GM18951 (cell line): ENCODE results near the gene AKAP6.

ENCODE experiments used
- POLR2A ChIP-seq: IDR thresholded peaks from 4 replicates; pipeline ENCODE4 v1.6.1; 2011; ENCODE audit warnings: mild to moderate bottlenecking; ENCODE audit not compliant: insufficient read length, insufficient read depth; ENCODE audit errors: extremely low read depth
- in situ Hi-C: fragments of 300-500 bp; cut with MboI; formaldehyde crosslinking; loops from one replicate; pipeline ENCODE4 v1.12.0; 2022; ENCODE audit warnings: low sequenced_read_pairs, mixed read lengths, inconsistent platforms; ENCODE audit not compliant: unreplicated experiment

The AKAP6 gene

DNA sequence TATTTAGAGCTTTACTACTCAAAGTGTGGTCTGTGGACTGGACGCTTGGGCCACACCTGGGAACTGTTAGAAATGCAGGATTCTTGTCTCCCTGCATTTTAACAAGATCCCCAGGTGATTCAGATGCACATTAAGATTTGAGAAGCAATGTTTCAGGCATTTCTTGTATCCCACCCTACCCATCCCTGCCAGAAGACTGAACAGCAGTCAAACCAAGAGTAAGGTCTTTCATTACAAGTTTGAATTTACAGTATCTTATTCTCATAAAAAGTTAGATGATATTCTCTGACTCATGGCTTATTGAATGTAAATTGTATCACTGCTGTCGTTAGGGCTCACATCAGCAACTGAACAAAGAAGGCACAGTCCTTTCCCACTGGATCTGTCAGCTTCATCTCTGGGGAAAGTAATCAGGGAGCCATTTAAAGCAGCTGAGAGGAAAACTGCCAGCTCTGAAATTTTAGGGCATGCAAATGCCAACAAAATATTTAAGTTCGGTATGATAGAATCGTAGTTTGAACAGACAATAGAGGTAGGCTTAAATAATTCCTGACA, 141.1 kb downstream of the AKAP6 start:
- TF ChIP-seq POLR2A, result no peak
- in situ Hi-C loops, result no loop called here

DNA sequence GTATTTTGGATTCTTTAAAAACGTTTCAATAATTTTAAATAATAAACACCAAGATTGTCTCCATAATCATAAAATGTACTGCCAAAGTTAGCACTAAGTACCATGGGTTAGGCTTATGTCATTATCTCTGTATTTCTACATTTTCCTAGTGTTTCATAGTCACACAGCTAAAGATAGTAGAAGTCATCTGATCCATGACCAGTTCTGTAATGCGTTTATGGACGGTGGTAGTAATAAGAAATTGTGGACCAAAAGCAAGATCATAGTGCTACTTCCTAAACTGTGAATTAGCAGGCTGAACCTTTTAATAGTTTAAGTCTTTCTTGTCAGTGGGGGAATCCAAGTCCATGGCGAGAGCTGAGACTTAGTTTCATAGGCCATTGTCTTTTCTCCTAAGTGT, 142.1 kb downstream of the AKAP6 start:
- in situ Hi-C loops, result no loop called here

DNA sequence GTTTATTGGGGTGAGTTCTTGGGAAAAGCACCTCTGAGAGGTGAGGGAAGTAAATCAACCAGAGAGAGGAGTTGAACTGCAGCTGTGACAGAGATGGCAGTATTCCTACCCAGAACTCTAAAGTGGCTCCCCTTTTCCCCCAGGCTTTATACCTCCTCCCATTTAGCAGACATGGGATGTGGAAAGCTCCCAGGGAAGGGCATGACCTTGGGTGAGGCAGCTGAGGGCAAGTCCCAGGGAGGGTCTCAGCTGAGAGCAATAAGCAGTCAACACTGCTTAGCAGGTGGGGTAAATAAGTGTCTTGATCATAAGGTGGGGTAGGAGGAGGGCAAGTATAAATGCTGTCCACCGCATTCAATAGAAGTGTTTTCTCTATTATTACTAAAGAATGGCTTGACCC, 143.0 kb downstream of the AKAP6 start:
- in situ Hi-C loops, result no loop called here
- no peak for TF ChIP-seq POLR2A

More for the DNA sequence above, 142.1 kb downstream of the AKAP6 start:
- no peak for TF ChIP-seq POLR2A

DNA sequence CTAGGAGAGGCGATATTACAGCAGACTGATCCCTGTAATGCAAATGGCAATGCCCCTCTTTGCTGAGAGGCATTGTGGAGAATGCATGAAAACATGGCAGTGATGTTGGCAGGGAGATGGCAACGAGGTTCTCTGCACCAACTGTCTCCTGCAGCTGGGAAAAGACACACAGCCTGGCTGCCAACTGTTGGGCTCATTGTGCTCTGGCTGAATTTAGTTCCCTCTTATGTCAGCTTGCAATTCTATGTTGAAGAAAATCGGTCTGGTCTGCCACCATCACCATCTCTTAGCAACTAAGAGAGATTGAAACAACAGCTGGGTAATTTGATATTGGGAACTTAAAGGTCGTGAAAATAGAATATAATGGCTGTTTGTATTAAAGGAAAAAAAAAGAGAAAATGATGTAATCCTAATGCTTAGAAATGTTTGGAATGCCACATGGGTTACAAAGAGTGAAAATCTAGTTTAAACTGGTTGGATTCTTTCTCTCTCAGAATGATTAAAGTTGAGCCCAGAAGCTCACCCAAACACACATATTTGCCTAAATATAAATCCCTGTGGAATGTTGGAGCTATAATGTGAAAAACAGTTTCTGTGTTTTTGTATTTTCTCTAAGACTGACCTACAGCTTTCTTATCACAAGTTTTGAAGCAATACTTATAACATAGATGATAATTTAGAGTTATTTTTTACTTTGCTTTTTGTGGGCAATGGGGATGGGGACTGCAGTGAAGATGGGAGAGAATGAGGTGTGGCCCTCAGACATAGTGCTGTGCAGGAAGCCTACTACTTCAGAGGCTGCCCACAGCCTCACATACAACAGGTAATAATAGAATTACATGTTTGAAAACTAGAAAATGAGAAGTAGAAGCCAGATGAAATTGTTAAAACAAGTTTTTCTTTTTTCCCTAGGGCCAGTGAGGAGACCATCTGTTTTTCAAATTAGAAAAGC, 143.7 kb downstream of the AKAP6 start:
- in situ Hi-C loops, result no loop called here
- TF ChIP-seq POLR2A, result no peak

DNA sequence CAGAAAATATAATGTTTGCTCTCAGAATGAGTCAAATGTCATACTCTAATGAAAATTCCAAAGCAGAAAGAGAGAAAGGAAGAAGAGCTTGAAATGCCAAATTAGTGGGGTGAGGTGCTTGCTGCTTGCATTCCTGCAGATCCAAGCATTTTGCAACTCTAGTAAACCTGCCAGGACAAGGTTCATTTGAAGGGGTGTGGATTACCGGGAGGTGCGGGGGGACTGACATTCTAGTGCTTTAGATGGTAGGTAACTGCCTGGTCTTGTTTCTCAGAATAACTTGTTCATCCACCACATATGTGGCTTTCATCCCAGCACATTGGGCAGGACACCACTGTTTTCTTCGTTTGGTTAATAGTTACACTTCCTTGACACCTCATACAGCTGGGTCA, 144.4 kb downstream of the AKAP6 start:
- in situ Hi-C loops, result no loop called here
- TF ChIP-seq POLR2A, result no peak

DNA sequence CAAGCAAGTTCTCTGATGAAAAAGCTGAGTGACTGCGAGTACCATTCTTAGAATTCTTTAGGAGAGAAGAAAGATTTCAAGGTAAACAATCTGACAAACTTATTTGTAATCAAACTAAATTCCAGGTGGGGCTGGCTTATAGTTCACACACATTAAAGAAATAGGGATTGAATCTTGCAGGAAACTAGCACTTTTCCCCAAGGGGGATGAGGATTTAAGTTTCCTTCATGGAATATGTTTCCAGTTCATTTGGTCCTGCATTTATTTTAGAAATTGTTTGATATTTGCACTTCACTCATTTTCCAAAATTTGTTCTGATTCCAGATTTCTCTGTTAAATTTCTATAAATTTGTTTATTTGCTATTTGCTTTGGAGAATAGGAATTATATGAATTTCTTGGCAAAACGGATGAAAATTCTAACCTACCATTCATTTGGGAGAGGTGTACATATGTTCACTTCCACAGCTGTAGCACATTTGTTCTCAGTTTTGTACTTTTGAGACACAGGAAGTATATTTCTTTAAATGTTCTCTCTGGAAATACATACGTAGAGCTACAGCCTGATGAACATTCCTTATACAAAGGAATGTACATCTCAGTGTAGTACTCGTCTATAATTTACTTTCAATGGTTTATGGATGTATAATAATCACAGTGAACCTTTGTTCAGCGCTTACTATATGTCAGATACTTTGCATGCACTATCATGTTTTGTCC, 145.5 kb downstream of the AKAP6 start:
- TF ChIP-seq POLR2A, result no peak
- in situ Hi-C loops, result no loop called here

DNA sequence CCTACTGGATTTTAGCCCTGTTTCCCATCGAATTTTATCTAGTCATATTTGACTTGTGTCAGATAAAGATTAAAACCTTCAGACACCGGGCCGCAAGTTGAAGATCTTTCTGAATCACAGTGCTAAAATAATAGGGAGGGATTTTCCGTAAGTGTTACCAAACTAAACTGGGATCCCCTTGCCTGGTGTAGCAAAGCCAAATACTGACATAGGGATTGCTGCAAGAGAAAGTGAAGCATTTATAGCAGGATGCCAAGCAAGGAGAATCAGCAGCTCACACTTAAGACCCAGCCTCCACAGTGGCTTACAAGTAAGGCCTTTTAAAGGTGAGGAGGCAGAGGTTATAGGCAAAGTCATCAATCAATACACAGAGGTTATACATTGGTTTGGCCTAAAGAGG, 147.4 kb downstream of the AKAP6 start:
- TF ChIP-seq POLR2A, result no peak
- in situ Hi-C loops, result no loop called here

DNA sequence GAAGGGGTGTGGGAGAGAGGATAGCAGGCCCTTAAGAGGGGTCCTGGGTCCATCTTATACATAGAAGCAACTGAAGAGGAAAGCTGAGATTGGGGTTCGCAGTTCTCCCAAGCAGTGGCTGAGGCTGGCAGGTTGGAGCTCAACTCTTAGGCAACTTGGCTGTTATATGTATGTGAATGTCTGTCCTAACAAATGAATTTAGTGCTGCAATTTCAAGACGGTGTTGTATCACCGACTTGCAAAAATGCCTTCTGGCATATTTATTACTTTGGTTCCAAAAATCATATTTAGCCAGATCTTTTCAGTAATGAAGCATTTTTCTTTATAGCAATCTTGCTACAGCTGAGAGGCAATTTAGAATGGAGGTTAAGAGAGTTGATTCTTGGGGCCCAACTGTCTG, 148.3 kb downstream of the AKAP6 start:
- TF ChIP-seq POLR2A, result no peak
- in situ Hi-C loops, result no loop called here

DNA sequence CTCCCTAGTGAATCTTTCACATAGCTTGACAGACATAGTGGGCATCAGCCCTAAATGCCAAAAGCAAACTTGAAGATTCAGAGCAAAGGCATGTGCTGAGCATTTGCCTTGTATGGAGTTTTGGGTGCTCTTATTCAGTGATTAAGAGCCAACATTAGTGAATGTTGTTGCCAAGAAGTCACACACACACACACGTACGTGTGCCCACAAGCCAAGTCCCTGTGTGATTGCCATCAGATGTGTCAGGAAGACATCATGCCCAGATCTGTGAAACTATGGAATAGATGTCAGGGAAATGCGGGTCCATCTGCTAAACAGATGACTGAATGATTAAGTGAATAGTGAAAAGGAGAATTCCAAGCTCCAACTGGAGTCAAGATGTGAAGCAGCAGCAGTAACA, 149.0 kb downstream of the AKAP6 start:
- TF ChIP-seq POLR2A, result no peak
- in situ Hi-C loops, result no loop called here

DNA sequence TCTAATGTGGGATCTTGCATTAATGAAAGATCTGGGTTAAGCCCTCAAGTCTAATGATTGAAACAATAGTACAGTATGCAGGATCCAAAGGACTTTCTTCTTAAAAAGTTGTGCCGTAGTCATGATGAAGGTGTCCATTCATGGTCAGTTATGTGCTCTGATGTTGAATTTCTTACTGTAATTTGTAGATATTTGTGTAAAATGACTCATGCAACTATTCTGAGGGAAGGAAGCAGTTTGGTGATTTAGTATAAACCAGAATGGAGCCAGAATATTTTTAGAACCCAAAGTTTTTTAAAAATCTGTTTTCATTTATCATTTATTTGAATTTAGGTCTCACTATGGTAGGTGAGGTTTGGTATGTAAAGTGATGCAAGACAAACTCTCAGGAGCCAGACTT, 151.2 kb downstream of the AKAP6 start:
- in situ Hi-C loops, result no loop called here
- TF ChIP-seq POLR2A, result no peak

DNA sequence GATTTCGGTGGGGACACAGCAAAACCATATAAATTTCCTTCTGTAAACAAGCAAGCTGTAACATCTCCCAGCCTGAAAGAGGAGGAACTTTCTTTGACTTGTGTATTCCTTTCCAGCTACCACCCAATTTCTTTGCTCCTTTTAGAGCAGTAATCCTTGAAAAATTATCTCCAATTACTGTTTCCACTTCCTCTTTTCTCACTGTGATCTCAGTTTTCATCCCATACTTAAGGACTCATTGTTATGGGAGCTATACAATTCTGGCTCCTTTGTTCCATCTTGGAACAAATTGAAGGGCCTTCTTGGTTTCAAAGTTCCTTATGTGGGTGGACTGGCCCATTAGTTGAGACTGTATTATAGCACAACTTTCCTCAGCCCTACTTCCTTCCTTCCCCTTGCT, 152.6 kb downstream of the AKAP6 start:
- in situ Hi-C loops, result no loop called here
- TF ChIP-seq POLR2A, result no peak

DNA sequence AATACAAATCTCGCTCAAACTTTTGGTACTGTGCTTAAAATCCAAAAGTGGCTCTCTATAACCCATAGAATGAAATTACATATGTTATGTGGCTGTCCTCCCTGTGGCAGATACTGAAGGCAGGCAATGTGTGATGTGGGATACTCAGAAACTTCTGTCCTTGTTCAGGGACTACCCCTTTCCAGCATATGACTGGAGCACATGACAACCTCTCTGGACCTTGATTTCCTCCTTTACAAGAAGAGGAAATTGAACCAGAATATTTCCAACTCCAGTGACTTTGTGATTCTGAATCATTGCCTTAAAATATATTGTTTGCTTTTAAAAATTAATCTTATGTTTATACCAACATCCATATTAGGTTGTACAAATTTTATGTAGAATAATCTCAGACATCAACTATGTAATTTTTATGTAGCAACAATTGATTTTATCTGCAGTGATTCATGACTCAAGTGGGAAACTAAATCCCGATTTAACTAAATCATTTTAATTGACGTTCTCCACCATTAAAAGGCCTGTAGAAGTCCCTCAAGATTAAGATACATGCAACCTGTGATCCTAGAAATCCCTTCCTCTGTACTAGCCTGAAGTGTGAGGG, 162.4 kb downstream of the AKAP6 start:
- no peak for TF ChIP-seq POLR2A
- in situ Hi-C loops, result no loop called here

DNA sequence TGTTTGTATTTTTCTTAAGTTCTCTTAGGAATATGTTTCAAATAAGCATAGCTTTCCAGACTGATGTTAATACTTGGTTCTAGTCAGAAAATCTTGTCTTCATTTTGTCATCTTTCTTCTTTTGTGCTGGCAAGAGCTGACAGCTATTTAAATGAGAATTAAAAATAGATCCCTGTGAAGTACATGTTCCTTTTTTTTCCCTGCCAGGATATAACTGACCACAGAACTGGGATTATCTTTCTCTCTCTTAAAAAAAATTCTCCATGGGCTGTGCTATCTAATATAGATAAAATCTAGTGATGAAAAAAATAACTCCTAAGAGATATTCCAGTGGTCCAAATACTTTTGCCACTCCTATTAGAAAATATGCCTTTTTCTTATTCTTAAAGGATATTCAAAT, 163.4 kb downstream of the AKAP6 start:
- TF ChIP-seq POLR2A, result no peak
- in situ Hi-C loops, result no loop called here
